NCI-H1048 (cell line): Measurements from ENCODE around the gene S1PR5.

ENCODE experiments used
- DNase-seq: peaks from one replicate; lab custom pipeline; 2025; lab: John Stamatoyannopoulos, UW

S1PR5 gene

DNA sequence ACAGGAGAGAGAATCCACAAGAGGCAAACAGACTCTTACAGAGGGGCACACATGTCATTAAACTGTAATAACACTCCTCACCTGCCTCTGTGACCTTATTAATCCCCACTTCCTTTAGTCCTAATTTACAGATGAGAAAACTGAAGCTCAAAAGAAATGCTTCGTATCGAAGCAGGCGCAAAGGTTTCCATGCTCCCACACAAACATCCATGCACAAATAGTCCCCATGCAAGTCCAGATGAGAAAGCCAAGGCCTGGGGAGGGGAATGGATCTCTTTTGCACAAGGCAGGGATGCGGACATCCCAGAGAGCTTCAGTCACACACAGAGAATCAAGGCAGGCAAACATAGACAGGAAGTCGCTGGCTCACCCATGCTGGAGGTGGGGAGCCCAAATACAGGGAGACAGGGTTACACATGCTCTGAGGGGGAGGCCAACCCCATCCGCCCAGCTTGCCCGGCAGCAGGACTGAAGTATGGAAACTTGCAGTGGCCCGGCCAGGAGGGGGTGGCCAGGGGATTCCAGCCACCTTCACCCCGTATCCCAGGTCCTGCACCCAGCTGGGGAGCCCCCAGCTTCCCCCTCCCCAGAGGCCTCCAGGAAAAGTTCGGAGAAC is 468 bp downstream of the S1PR5 start:
- no peak for DNase-seq

DNA sequence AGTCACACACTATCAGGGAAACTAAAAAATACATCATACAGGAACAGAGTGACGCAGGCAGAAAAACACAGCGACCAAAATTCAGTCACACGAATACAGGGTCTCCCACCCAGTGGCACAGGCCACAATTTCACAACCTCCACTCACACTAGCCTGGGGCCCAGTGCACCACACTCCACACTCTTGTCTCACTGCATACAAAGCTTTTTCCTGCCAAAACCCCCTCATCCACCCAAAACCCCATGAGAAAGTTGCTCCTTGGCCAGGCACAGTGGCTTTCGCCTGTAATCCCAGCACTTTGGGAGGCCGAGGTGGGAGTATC is 1.2 kb downstream of the S1PR5 start:
- DNase-seq = no peak

- no peak for DNase-seq
These were observed 2.8 kb downstream of the S1PR5 start for GRCh38 chr19:10514211-10515145.

- no peak for DNase-seq
These were observed 4.0 kb downstream of the S1PR5 start for GRCh38 chr19:10513223-10513622.

DNA sequence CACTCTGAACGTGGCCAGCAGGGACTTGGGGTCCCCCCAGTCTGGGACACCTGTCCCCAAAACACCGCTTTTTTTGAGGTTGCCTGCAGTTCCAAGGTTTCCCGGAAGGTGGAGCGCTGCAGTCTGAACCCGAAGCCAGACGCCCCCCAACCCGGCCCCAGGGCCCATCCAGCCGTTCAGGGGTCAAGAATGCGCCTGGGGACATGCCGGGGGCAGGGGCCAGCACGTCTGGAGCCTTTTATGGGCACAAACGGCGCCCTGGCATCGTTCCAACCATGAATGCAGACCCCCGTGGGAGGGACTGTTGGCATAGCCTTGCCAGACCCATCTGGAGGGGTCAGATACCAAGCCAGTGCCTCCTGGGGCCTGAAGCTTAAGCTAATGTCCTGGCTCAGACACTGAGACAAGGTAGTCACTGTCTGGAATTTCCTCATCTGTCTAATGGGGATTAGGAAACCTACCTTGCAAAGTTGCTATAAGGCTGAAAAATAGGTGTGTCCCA is 6.9 kb downstream of the S1PR5 start:
- DNase-seq = no peak

DNA sequence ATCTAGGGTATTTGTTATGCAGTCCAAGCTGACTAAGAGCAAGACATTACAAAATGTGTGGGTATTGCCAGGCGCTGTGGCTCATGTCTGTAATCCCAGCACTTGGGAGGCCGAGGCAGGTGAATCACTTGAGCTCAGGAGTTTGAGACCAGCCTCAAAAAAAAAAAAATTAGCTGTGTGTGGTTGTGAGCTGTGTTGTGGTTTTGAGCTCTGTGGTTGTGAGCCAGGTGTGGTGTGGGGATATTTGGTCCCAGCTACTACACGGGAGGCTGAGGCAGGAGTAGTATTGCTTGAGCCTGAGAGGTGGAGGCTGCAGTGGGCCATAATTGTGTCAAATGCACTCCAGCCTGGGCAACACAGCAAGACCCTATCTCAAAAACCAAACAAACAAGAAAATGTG is 8.5 kb downstream of the S1PR5 start:
- no peak for DNase-seq

DNA sequence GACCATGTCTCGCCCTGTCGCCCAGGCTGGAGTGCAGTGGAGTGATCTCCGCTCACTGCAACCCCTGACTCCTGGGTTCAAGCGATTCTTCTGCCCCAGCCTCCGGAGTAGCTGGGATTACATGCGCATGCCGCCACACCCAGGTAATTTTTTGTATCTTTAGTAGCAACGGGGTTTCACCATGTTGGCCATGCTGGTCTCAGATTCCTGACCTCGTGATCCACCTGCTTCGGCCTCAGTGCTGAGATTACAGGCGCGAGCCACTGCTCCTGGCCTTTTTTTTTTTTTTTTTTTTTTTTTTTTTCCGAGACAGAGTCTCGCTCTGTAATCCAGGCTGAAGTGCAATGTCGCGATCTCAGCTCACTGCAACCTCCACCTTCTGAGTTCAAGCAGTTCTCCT is 9.2 kb downstream of the S1PR5 start:
- no peak for DNase-seq

DNA sequence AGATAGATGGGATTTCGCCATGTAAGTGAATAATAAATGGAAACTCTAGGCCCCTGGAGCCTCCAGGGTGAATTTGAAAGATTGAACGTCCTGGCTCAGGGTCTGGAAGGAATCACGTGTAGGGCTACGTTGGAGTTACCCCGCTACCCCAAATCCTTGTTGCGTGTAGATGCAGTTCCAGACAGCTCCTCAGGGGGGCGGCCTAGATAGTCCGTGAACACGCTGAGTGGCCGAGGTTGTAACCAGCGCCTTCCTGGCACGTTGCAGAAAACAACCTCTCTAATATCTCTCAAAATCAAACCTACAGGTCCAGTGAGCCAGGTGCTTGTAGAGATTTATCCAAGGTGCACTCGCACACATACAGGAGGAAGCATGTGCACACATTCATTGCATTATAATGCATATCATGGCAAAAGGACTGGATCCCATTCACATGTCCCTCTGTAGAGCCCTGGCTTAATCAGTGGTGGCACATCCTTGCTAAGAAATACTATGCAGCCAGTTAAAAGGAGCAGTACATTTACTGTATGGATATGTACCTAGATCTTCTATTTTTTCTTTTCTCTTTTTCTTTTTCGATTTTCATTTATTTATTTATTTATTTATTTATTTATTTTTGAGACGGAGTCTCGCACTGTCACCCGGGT is 11.5 kb downstream of the S1PR5 start:
- DNase-seq = peak; percentile 51

- DNase-seq = no peak
These were observed 14.1 kb downstream of the S1PR5 start, which contains the start of gene KEAP1 for GRCh38 chr19:10503002-10503789. Gene KEAP1, minus strand, starts transcription at chr19:10503356. Its CDS starts 3,323 bp downstream, at chr19:10500033.

- peak; percentile 67 for DNase-seq
These were observed 14.7 kb downstream of the S1PR5 start for GRCh38 chr19:10502524-10503001.

DNA sequence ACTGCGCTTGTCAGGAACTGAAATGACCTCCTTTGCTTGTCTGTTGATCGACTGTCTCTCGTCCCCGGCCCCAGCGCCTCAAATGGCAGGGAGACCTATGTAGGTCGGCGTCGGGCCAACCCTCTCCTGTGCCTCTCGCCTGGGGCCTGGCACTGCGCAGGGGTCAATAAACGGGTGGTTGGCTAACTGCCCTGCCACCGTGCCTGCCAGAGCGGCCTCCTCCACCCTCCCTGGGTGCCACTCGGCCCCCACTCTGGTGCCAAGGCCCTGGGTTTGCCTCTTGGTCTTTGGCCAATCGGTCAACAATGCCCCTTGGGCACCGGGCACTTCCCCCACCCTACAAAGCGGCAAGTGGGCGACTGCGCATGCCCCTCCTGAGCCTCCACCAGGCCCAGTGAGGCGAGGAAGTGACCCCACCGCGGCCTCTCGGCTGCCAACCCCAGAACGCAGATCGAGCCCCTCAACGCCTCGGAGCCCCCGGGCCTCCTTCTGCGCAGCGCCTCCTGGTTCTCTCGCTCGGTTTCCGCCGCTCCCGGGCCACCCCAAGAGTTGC is 15.2 kb downstream of the S1PR5 start:
- no peak for DNase-seq

GRCh38 chr19:10500247-10500592 is 17.0 kb downstream of the S1PR5 start:
- DNase-seq = no peak

GRCh38 chr19:10499550-10500246 is 17.5 kb downstream of the S1PR5 start:
- no peak for DNase-seq

DNA sequence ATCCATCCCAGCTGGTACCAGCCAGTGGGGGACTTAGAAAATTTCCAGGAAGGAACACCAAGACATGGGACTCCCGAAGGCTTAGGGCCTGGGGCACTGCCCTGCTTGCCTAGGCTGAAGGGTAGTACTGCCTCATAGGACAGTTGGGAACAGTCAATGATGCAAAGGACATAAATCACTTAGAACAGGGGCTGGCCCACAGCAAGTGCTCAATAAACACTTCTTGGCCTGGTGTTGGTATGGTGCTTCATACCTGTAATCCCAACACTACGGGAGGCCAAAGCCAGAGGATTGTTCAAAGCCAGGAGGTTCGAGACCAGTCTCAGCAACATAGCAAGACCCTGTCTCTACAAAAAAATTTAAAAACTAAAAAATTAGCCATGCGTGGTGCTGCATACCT is 19.9 kb downstream of the S1PR5 start:
- DNase-seq = no peak

- DNase-seq = no peak
These were observed 25.7 kb downstream of the S1PR5 start for GRCh38 chr19:10491472-10492047.

DNA sequence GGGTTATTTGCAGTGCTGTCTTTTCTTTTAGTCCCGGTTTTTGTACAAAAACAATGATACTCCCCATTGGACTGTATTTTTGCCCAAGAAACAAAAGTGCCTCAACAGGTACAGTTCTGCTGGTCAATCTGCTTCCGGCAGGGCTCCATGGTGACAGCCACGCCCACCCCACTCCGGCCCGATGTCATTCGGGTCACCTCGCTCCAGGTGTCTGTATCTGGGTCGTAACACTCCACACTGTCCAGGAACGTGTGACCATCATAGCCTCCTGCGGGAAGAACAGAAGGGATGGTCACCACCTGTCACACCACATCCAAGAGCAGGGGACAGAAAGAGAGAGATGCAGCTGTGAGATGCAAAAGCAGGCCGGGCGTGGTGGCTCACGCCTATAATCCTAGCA is 30.7 kb downstream of the S1PR5 start:
- no peak for DNase-seq

DNA sequence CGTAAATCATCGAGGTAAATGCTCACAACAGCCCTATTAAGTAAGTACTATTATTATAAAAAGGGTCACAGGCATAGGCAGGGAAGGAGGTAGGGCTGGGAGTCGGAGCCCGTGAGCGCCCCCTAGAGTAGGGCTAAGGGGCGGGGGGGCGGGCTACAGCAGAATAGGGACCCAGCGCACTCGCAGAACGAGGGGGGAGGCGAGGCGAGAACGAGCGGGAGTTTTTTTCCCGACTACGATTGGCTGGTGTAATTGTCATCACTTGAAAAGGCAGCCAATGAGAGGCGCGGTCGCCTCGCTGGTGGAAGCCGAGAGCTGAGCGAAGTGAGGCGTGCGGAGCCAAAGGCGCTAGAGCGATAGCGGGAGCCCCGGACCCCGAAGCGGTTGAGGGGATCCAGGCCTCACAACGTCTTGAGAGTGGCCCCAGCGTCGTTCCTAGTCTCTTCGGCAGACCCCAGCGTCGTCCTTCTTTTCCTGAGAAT is 38.3 kb downstream of the S1PR5 start:
- peak; percentile 91 for DNase-seq

DNA sequence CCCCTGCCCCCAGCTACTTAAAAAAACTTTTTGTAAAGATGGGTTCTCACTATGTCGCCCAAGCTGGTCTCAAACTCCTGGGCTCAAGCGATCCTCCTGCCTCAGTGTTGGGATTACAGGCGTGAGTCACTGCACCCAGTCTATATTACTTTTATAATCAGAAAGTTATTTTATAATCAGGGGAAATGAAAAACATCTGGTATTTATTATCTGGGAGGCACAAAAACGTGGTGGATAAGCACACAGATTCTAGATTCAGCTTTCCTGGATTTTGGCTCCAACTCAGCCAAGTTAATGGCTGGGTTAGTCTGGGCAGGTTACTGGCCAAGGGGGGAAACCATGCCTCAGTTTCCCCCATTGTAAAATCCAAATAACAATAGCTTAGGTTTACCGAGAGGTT is 38.8 kb downstream of the S1PR5 start:
- no peak for DNase-seq

DNA sequence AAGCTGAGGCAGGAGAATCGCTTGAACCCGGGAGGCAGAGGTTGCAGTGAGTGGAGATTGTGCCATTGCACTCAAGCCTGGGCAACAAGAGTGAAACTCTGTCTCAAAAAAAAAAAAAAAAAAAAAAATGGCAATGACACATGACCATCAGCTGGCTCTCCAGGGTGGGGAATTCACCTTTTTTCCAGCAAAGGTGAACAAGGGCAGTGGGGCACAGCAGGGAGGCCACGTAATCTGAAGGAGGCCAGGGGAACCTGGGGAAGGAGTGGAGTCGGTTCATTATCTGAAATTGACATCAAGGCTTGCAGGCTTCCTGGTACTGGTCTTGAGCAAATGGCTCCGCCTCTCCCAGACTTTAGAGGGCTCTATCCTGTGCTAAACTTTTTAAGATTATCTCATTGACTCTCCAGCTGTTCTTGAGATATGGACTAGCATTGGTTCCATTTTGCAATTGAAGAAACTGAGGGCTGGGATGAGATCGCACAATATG is 42.2 kb downstream of the S1PR5 start:
- no peak for DNase-seq

- no peak for DNase-seq
These were observed 44.1 kb downstream of the S1PR5 start for GRCh38 chr19:10473192-10473591.
